Liver (tissue), 2 donors: ENCODE measurements around the gene TNFRSF21.

Experiments used
- YY1 ChIP-seq: IDR thresholded peaks from 2 replicates; pipeline ENCODE4 v1.6.1; 2016; ENCODE audit warnings: antibody characterized with exemption, mild to moderate bottlenecking
- TF ChIP-seq, protein P1 (sequence below): fragments of 150-350 bp; IDR thresholded peaks from 2 replicates; pipeline ENCODE4 v1.5.1; 2017; ENCODE audit warnings: improper control_type of control experiment, low read depth, low read length; ENCODE audit not compliant: missing input control
- donor health status: healthy.

DNA sequence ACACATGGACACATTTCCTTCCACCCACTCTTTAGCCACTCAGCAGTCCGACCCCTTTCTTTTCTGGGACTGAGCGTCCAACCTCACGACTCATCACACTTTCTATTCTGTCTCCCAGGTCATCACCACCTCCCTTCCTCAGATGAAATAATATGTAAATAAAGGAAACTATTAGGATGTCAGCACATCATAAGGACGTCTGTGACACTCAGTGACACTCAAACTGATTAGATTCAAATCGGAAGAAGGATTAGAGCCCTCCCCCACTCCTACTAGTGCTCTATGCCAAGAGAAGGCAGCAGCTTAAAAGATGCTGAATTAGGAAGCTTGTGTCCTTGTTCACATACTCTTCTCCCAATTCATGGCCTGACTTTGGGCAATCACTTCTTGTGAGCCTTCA, 113.6 kb downstream of the TNFRSF21 start:
- TF ChIP-seq, protein P1, sequence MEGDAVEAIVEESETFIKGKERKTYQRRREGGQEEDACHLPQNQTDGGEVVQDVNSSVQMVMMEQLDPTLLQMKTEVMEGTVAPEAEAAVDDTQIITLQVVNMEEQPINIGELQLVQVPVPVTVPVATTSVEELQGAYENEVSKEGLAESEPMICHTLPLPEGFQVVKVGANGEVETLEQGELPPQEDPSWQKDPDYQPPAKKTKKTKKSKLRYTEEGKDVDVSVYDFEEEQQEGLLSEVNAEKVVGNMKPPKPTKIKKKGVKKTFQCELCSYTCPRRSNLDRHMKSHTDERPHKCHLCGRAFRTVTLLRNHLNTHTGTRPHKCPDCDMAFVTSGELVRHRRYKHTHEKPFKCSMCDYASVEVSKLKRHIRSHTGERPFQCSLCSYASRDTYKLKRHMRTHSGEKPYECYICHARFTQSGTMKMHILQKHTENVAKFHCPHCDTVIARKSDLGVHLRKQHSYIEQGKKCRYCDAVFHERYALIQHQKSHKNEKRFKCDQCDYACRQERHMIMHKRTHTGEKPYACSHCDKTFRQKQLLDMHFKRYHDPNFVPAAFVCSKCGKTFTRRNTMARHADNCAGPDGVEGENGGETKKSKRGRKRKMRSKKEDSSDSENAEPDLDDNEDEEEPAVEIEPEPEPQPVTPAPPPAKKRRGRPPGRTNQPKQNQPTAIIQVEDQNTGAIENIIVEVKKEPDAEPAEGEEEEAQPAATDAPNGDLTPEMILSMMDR: no peak
- TF ChIP-seq YY1: no peak
